NB4 (cell line): ENCODE results near the gene MB21D2.

Experiments
- DNase-seq: peaks from one replicate; pipeline ENCODE4 v3.0.0; 2010; ENCODE audit warnings: low read depth
- H3K4me3 ChIP-seq: one replicate; pipeline ENCODE4 v1.5.1; 2011; ENCODE audit warnings: mild to moderate bottlenecking, low read depth, low read length, moderate library complexity
- CTCF ChIP-seq: IDR thresholded peaks from one replicate; pipeline ENCODE4 v1.5.1; 2012; ENCODE audit warnings: low read depth, low read length
- MAX ChIP-seq: IDR thresholded peaks from 2 replicates; pipeline ENCODE4 v1.6.1; 2011; ENCODE audit warnings: low read depth, low read length
- MYC ChIP-seq: IDR thresholded peaks from 2 replicates; pipeline ENCODE4 v1.6.1; 2011; ENCODE audit warnings: low read depth, low read length
- POLR2A ChIP-seq: IDR thresholded peaks from 2 replicates; pipeline ENCODE4 v1.6.1; 2011; ENCODE audit warnings: mild to moderate bottlenecking; ENCODE audit not compliant: insufficient read length; ENCODE audit errors: extremely low read depth

The MB21D2 gene

GRCh38 chr3:192888190-192888589, 29.5 kb downstream of the MB21D2 start:
- H3K4me3 ChIP-seq, result no peak overlapping the region
- no peak for TF ChIP-seq CTCF
- no peak for TF ChIP-seq POLR2A
- TF ChIP-seq MYC, result no peak
- no peak for TF ChIP-seq MAX
- DNase-seq, result no peak

GRCh38 chr3:192887701-192888100, 30.0 kb downstream of the MB21D2 start:
- H3K4me3 ChIP-seq, result no peak overlapping the region
- DNase-seq, result no peak
- no peak for TF ChIP-seq POLR2A
- no peak for TF ChIP-seq MAX
- TF ChIP-seq MYC, result no peak
- TF ChIP-seq CTCF, result no peak

GRCh38 chr3:192887047-192887446, 30.6 kb downstream of the MB21D2 start:
- no peak overlapping the region for H3K4me3 ChIP-seq
- TF ChIP-seq MYC, result no peak
- no peak for TF ChIP-seq POLR2A
- TF ChIP-seq CTCF, result no peak
- TF ChIP-seq MAX, result no peak
- DNase-seq, result no peak

- DNase-seq, result no peak
- TF ChIP-seq CTCF (no peak), POLR2A (no peak), MYC (no peak), MAX (no peak)
- H3K4me3 ChIP-seq, result no peak overlapping the region
Measured at GRCh38 chr3:192884777-192885773, 32.6 kb downstream of the MB21D2 start.

- no peak for TF ChIP-seq MAX
- no peak for TF ChIP-seq CTCF
- TF ChIP-seq MYC, result no peak
- TF ChIP-seq POLR2A, result no peak
- H3K4me3 ChIP-seq, result no peak overlapping the region
- no peak for DNase-seq
Measured at GRCh38 chr3:192883512-192883911, 34.1 kb downstream of the MB21D2 start.
